SK-N-SH (cell line): ENCODE data around the gene PURA. TPM values are rescaled to one million over a fixed set of nuclear protein-coding genes. Genes with fewer than 3 reads are reported as not detected.

Experiments used
- CTCF ChIA-PET: fragments of 300-600, 350-600 bp; formaldehyde crosslinking; extraction: SDS; loops from one replicate; lab custom pipeline; 2021; lab: Yijun Ruan, JAX
- POLR2A ChIA-PET: fragments of 350-600 bp; sonication (Branson Sonifier 250); formaldehyde crosslinking; extraction: SDS; loops from one replicate; lab custom pipeline; 2020; ENCODE audit warnings: antibody characterized with exemption, inconsistent platforms; lab: Yijun Ruan, JAX
- DNase-seq: peaks from one replicate; pipeline ENCODE4 v3.0.0; 2012
- H2AFZ ChIP-seq: fragments of 200-600 bp; sonication (generic); 2 replicates; pipeline ENCODE4 v1.8.1; 2016; ENCODE audit warnings: antibody characterized with exemption, mild to moderate bottlenecking, low read depth
- H3F3A ChIP-seq: fragments of 200-600 bp; sonication (generic); replicated peaks from 2 replicates; pipeline ENCODE3; 2016; ENCODE audit warnings: antibody characterized with exemption, mild to moderate bottlenecking; ENCODE audit not compliant: insufficient read depth
- H3K27ac ChIP-seq, 2 experiments: fragments of 200-500 bp in 1 of 2; fragments of 200-600 bp in 1 of 2; sonication (Bioruptor generic) in 1 of 2; sonication (generic), shearing (Covaris generic) in 1 of 2; 2 replicates each; pipeline versions ENCODE4 v1.5.1 to v1.6.1; 2014 to 2016; ENCODE audit warnings: low read depth in 2 of 2, inconsistent platforms in 1 of 2, low read length in 1 of 2, mild to moderate bottlenecking in 1 of 2, mixed read lengths in 1 of 2
- H3K27me3 ChIP-seq: fragments of 200-600 bp; sonication (generic), shearing (Covaris generic); 2 replicates; pipeline ENCODE4 v1.6.1; 2016; ENCODE audit warnings: mixed run types; ENCODE audit not compliant: insufficient read depth
- H3K36me3 ChIP-seq, 2 experiments: fragments of 200-500 bp in 1 of 2; fragments of 200-600 bp in 1 of 2; sonication (Bioruptor generic) in 1 of 2; sonication (generic) in 1 of 2; replicated peaks in 1 of 2; 2 replicates each; pipeline versions ENCODE3 to v1.5.1; 2014 to 2016; ENCODE audit warnings: low read length in 1 of 2, mild to moderate bottlenecking in 1 of 2; ENCODE audit not compliant: insufficient read depth in 2 of 2, control insufficient read depth in 1 of 2
- H3K4me1 ChIP-seq, 2 experiments: fragments of 200-500 bp in 1 of 2; fragments of 200-600 bp in 1 of 2; sonication (Bioruptor generic) in 1 of 2; sonication (generic), shearing (Covaris generic) in 1 of 2; 2 replicates each; pipeline versions ENCODE4 v1.5.1 to v1.6.1; 2014 to 2016; ENCODE audit warnings: low read depth in 1 of 2, low read length in 1 of 2, mixed run types in 1 of 2; ENCODE audit not compliant: insufficient read depth in 2 of 2, control insufficient read depth in 1 of 2
- H3K4me2 ChIP-seq: fragments of 200-600 bp; sonication (generic), shearing (Covaris generic); 2 replicates; pipeline ENCODE4 v1.6.1; 2017; ENCODE audit warnings: mixed run types
- H3K4me3 ChIP-seq, 2 experiments: fragments of 200-500 bp in 1 of 2; fragments of 200-600 bp in 1 of 2; sonication (Bioruptor generic) in 1 of 2; sonication (generic), shearing (Covaris generic) in 1 of 2; 2 replicates each; pipeline versions ENCODE4 v1.5.1 to v1.8.1; 2014 to 2016; ENCODE audit warnings: low read depth in 2 of 2, inconsistent platforms in 1 of 2, low read length in 1 of 2, mild to moderate bottlenecking in 1 of 2, mixed read lengths in 1 of 2, moderate library complexity in 1 of 2
- H3K79me2 ChIP-seq: fragments of 200-600 bp; sonication (generic); 2 replicates; pipeline ENCODE4 v1.8.1; 2017; ENCODE audit warnings: mild to moderate bottlenecking; ENCODE audit not compliant: insufficient read depth
- H3K9ac ChIP-seq: fragments of 200-600 bp; sonication (generic); 2 replicates; pipeline ENCODE4 v1.6.1; 2017; ENCODE audit warnings: mixed run types
- H3K9me2 ChIP-seq: fragments of 200-600 bp; sonication (generic); 2 replicates; pipeline ENCODE4 v1.6.1; 2017; ENCODE audit warnings: mixed run types
- H3K9me3 ChIP-seq: fragments of 200-600 bp; sonication (generic); 2 replicates; pipeline ENCODE4 v1.6.1; 2017; ENCODE audit warnings: mixed run types, mild to moderate bottlenecking, moderate library complexity
- H4K20me1 ChIP-seq: fragments of 200-600 bp; sonication (generic); 2 replicates; pipeline ENCODE4 v1.6.1; 2017; ENCODE audit warnings: mild to moderate bottlenecking, mixed run types; ENCODE audit not compliant: insufficient read depth
- CTCF ChIP-seq: fragments of 200-600 bp; sonication (generic); IDR thresholded peaks from 2 replicates; pipeline ENCODE4 v1.6.1; 2017; ENCODE audit warnings: antibody characterized with exemption, mild to moderate bottlenecking, moderate library complexity
- EZH2phosphoT487 ChIP-seq: fragments of 200-600 bp; sonication (generic); IDR thresholded peaks from 2 replicates; pipeline ENCODE4 v1.6.1; 2017; ENCODE audit warnings: low read depth, mixed run types, mild to moderate bottlenecking, antibody characterized with exemption, moderate library complexity, borderline replicate concordance
- FOXM1 ChIP-seq: IDR thresholded peaks from 2 replicates; pipeline ENCODE4 v1.4.0; 2012; ENCODE audit warnings: low read depth, mild to moderate bottlenecking
- GATA2 ChIP-seq: sonication (generic); formaldehyde crosslinking; IDR thresholded peaks from 2 replicates; pipeline ENCODE4 v1.5.0; 2020; ENCODE audit warnings: mild to moderate bottlenecking, missing genetic modification reagents
- MAX ChIP-seq: IDR thresholded peaks from 2 replicates; pipeline ENCODE4 v1.4.0; 2012; ENCODE audit warnings: low read depth
- RAD21 ChIP-seq: IDR thresholded peaks from 2 replicates; pipeline ENCODE4 v1.6.1; 2012; ENCODE audit warnings: mild to moderate bottlenecking, low read length
- REST ChIP-seq: IDR thresholded peaks from 2 replicates; pipeline ENCODE4 v1.6.1; 2012; ENCODE audit warnings: mild to moderate bottlenecking, low read depth, low read length, moderate library complexity
- SIN3A ChIP-seq: IDR thresholded peaks from 2 replicates; pipeline ENCODE4 v1.6.1; 2012; ENCODE audit warnings: low read depth, mild to moderate bottlenecking, low read length, moderate library complexity, borderline replicate concordance
- SMC3 ChIP-seq: IDR thresholded peaks from 2 replicates; pipeline ENCODE4 v1.6.1; 2012; ENCODE audit warnings: low read depth, low read length, improper control_type of control experiment
- WGBS: methylation state at CpG from one replicate; pipeline ENCODE4 v1.1.6; 2017; ENCODE audit warnings: low lambda C conversion rate; 5-methylcytosine and 5-hydroxymethylcytosine counted together
- polyA plus RNA-seq, 3 experiments: library from polyadenylated mRNA; depleted of rRNA; stranded (reverse); fragments of >200 nt; gene quantifications; 2 replicates each; pipeline ENCODE4 v1.2.3, GENCODE V29; 2012

Gene PURA
- polyA plus RNA-seq, 1 of the 3 experiments (the other 2 are of a cell fraction) = 2.4 TPM

GRCh38 chr5:140073296-140073695, 40.6 kb upstream of the PURA start:
- DNase-seq = peak; percentile 32
- Histone ChIP-seq H3K4me3 (no peak overlapping the region; a peak in 1 of 4 replicates), H3K9me3 (no peaks in the 10 kb centered on the region), H3F3A (peaks cover 16% of the 10 kb centered on the region), H3K79me2 (no peaks in the 10 kb centered on the region), H2AFZ (no peak overlapping the region; the same call in 1 of the 2 replicates), H3K4me1 (no peaks in the 10 kb centered on the region; a peak in 1 of 4 replicates), H3K9ac (no peak overlapping the region), H3K4me2 (no peak overlapping the region), H3K36me3 (no peaks in the 10 kb centered on the region), H3K27me3 (peaks cover 7% of the 10 kb centered on the region; the same call in 1 of the 2 replicates), H4K20me1 (no peaks in the 10 kb centered on the region), H3K27ac (no peak overlapping the region), H3K9me2 (no peaks in the 10 kb centered on the region)
- 4% methylated on average over 4 of the region's 4 CpGs for WGBS
- POLR2A ChIA-PET = interaction anchor here (0.6 kb wide), 2 partner anchors 18 to 277 kb away, joined by 3 read pairs; no protein-coding TSS in a partner anchor
- TF ChIP-seq RAD21 (peak; percentile 64), SMC3 (peak; percentile 41; the same call in 1 of the 2 replicates), CTCF (peak; percentile 82), GATA2 (CRISPR knock-in tag) (no peak)
- CTCF ChIA-PET = interaction anchor here (0.6 to 6.6 kb wide), 44 partner anchors 9 to 647 kb away, joined by 3 to 147 read pairs (median 4); partner anchors contain the start of genes HBEGF, NRG2 and PURA

- no peaks in the 10 kb centered on the region for H3K9me3 ChIP-seq
- no peak overlapping the region for H3K4me2 ChIP-seq
- POLR2A ChIA-PET = no interaction called here
- no peaks in the 10 kb centered on the region for H3K79me2 ChIP-seq
- no peak overlapping the region for H3K4me3 ChIP-seq
- no peaks in the 10 kb centered on the region; a peak in 1 of 4 replicates for H3K4me1 ChIP-seq
- H3K27ac ChIP-seq = no peak overlapping the region
- no peak overlapping the region for H3K9ac ChIP-seq
- no peaks in the 10 kb centered on the region for H3K36me3 ChIP-seq
- no peaks in the 10 kb centered on the region for H4K20me1 ChIP-seq
- WGBS = 52% methylated on average over 2 of the region's 2 CpGs
- DNase-seq = peak; percentile 11
- no peaks in the 10 kb centered on the region for H3K9me2 ChIP-seq
- peaks cover 6% of the 10 kb centered on the region; the same call in 1 of the 2 replicates for H3K27me3 ChIP-seq
- CTCF ChIA-PET = interaction anchor here (0.6 to 6.6 kb wide), 16 partner anchors 9 to 656 kb away, joined by 3 to 147 read pairs (median 3); no protein-coding TSS in a partner anchor
- H3F3A ChIP-seq = peaks cover 16% of the 10 kb centered on the region
- no peak overlapping the region for H2AFZ ChIP-seq
- peak; percentile 58 for TF ChIP-seq CTCF
- peak; percentile 56 for TF ChIP-seq RAD21
- TF ChIP-seq MAX = no peak
- no peak for TF ChIP-seq EZH2phosphoT487
- no peak for TF ChIP-seq SIN3A
- TF ChIP-seq FOXM1 = no peak
- no peak for TF ChIP-seq REST
- peak; percentile 25 for TF ChIP-seq SMC3
Observed at GRCh38 chr5:140075371-140075770, 38.5 kb upstream of the PURA start.
